GM18508 (cell line): ENCODE results near the gene TSSK6.

Experiments
- ATAC-seq: cut with Tn5 transposase; IDR thresholded peaks from one replicate; pipeline ENCODE4 v1.9.1; 2021; ENCODE audit warnings: moderate number of reproducible peaks; ENCODE audit not compliant: insufficient read depth, unreplicated experiment

The TSSK6 gene

GRCh38 chr19:19470579-19470978, 44.8 kb downstream of the TSSK6 start:
- ATAC-seq, result no peak

GRCh38 chr19:19468424-19469050, 46.8 kb downstream of the TSSK6 start:
- no peak for ATAC-seq

- no peak for ATAC-seq
Observed at GRCh38 chr19:19466201-19466600, 49.1 kb downstream of the TSSK6 start.

GRCh38 chr19:19465436-19466070, 49.8 kb downstream of the TSSK6 start:
- ATAC-seq, result no peak

- no peak for ATAC-seq
Observed at GRCh38 chr19:19464339-19465098, 50.8 kb downstream of the TSSK6 start.
